ENCODE measurements around the gene DCTN2.

GRCh38 chr12:57579011-57579410, 32.0 kb upstream of the DCTN2 start:
- TF ChIP-seq, protein P1, sequence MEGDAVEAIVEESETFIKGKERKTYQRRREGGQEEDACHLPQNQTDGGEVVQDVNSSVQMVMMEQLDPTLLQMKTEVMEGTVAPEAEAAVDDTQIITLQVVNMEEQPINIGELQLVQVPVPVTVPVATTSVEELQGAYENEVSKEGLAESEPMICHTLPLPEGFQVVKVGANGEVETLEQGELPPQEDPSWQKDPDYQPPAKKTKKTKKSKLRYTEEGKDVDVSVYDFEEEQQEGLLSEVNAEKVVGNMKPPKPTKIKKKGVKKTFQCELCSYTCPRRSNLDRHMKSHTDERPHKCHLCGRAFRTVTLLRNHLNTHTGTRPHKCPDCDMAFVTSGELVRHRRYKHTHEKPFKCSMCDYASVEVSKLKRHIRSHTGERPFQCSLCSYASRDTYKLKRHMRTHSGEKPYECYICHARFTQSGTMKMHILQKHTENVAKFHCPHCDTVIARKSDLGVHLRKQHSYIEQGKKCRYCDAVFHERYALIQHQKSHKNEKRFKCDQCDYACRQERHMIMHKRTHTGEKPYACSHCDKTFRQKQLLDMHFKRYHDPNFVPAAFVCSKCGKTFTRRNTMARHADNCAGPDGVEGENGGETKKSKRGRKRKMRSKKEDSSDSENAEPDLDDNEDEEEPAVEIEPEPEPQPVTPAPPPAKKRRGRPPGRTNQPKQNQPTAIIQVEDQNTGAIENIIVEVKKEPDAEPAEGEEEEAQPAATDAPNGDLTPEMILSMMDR (IDR thresholded peaks at IDR 0.05) = no peak
- TF ChIP-seq POLR2A (IDR thresholded peaks at IDR 0.05) = no peak

Data from thyroid gland (tissue), 4 donors.